Liver (tissue), 9 donors: Measurements from ENCODE around the gene SOX8. TPM values are rescaled to one million over a fixed set of nuclear protein-coding genes. Genes with fewer than 3 reads are reported as not detected.

Experiments used
- DNase-seq: peaks from one replicate; pipeline ENCODE4 v3.0.0-alpha.2; 2017; ENCODE audit warnings: low spot score
- H3K27ac ChIP-seq, 2 donors: one replicate each; pipeline ENCODE4 v1.7.0; 2013; ENCODE audit warnings: inconsistent platforms in 2 of 2, low read length in 2 of 2, control low read depth in 1 of 2, low read depth in 1 of 2, mild to moderate bottlenecking in 1 of 2
- H3K27me3 ChIP-seq, 4 donors: one replicate each; pipeline versions ENCODE4 v1.6.1 to v1.7.0; 2013; ENCODE audit warnings: low read length in 3 of 4, inconsistent platforms in 1 of 4, mild to moderate bottlenecking in 1 of 4, moderate library complexity in 1 of 4; ENCODE audit not compliant: control insufficient read depth in 4 of 4, insufficient read depth in 4 of 4
- H3K36me3 ChIP-seq, 4 donors: one replicate each; pipeline versions ENCODE4 v1.6.1 to v1.7.0; 2013; ENCODE audit warnings: low read length in 3 of 4, mild to moderate bottlenecking in 3 of 4, low read depth in 1 of 4, moderate library complexity in 1 of 4; ENCODE audit not compliant: control insufficient read depth in 4 of 4, insufficient read depth in 3 of 4
- H3K4me1 ChIP-seq, 4 donors: one replicate each; pipeline versions ENCODE4 v1.6.1 to v1.7.0; 2013; ENCODE audit warnings: low read length in 3 of 4, mild to moderate bottlenecking in 3 of 4, moderate library complexity in 1 of 4; ENCODE audit not compliant: control insufficient read depth in 4 of 4, insufficient read depth in 4 of 4
- H3K4me3 ChIP-seq, 3 donors: one replicate each; pipeline versions ENCODE4 v1.6.1 to v1.7.0; 2013; ENCODE audit warnings: low read length in 3 of 3, control low read depth in 1 of 3, low read depth in 1 of 3, mild to moderate bottlenecking in 1 of 3
- H3K9ac ChIP-seq, 2 donors: one replicate each; pipeline ENCODE4 v1.7.0; 2013; ENCODE audit warnings: low read length in 2 of 2, mild to moderate bottlenecking in 2 of 2, moderate library complexity in 2 of 2, control low read depth in 1 of 2, low read depth in 1 of 2
- H3K9me3 ChIP-seq, 4 donors: one replicate each; pipeline versions ENCODE4 v1.6.1 to v1.7.0; 2013; ENCODE audit warnings: low read length in 3 of 4; ENCODE audit not compliant: control insufficient read depth in 4 of 4
- ATF3 ChIP-seq: IDR thresholded peaks from 2 replicates; pipeline ENCODE4 v1.6.1; 2016; ENCODE audit warnings: antibody characterized with exemption
- CTCF ChIP-seq: fragments of 150-350 bp; IDR thresholded peaks from 2 replicates; pipeline ENCODE4 v1.5.1; 2017; ENCODE audit warnings: improper control_type of control experiment, low read depth, low read length; ENCODE audit not compliant: missing input control
- EGR1 ChIP-seq, 2 donors: IDR thresholded peaks; 2 replicates each; pipeline ENCODE4 v1.6.1; 2016 to 2018; ENCODE audit warnings: antibody characterized with exemption in 2 of 2, low read depth in 2 of 2
- FOXA1 ChIP-seq: IDR thresholded peaks from 2 replicates; pipeline ENCODE4 v1.6.1; 2016; ENCODE audit warnings: antibody characterized with exemption
- FOXA2 ChIP-seq: IDR thresholded peaks from 2 replicates; pipeline ENCODE4 v1.6.1; 2016; ENCODE audit warnings: antibody characterized with exemption
- GABPA ChIP-seq, 2 donors: IDR thresholded peaks in 1 of 2; conservative IDR thresholded peaks in 1 of 2; 2 replicates each; pipeline ENCODE4 v1.6.1; 2016; ENCODE audit warnings: antibody characterized with exemption in 2 of 2, mild to moderate bottlenecking in 1 of 2, moderate library complexity in 1 of 2
- HNF4A ChIP-seq, 2 donors: conservative IDR thresholded peaks; 2 replicates each; pipeline ENCODE4 v1.6.1; 2016; ENCODE audit warnings: antibody characterized with exemption in 2 of 2, mild to moderate bottlenecking in 2 of 2
- HNF4G ChIP-seq: IDR thresholded peaks from 2 replicates; pipeline ENCODE4 v1.6.1; 2016; ENCODE audit warnings: antibody characterized with exemption
- JUND ChIP-seq, 2 donors: IDR thresholded peaks; 2 replicates each; pipeline ENCODE4 v1.6.1; 2016; ENCODE audit warnings: antibody characterized with exemption in 2 of 2
- MAX ChIP-seq: IDR thresholded peaks from 2 replicates; pipeline ENCODE4 v1.6.1; 2016; ENCODE audit warnings: antibody characterized with exemption
- NR2F2 ChIP-seq: IDR thresholded peaks from 2 replicates; pipeline ENCODE4 v1.6.1; 2016; ENCODE audit warnings: antibody characterized with exemption
- RAD21 ChIP-seq, 2 donors: IDR thresholded peaks; 2 replicates each; pipeline ENCODE4 v1.6.1; 2016; ENCODE audit warnings: antibody characterized with exemption in 2 of 2, mild to moderate bottlenecking in 2 of 2
- REST ChIP-seq: IDR thresholded peaks from 2 replicates; pipeline ENCODE4 v1.6.1; 2016; ENCODE audit warnings: antibody characterized with exemption, mild to moderate bottlenecking
- RXRA ChIP-seq, 2 donors: IDR thresholded peaks; 2 replicates each; pipeline ENCODE4 v1.6.1; 2017 to 2018; ENCODE audit warnings: antibody characterized with exemption in 2 of 2, mild to moderate bottlenecking in 1 of 2
- SP1 ChIP-seq: IDR thresholded peaks from 2 replicates; pipeline ENCODE4 v1.6.1; 2018; ENCODE audit warnings: antibody characterized with exemption, mild to moderate bottlenecking
- TAF1 ChIP-seq: conservative IDR thresholded peaks from 2 replicates; pipeline ENCODE4 v1.6.1; 2016; ENCODE audit warnings: antibody characterized with exemption, mild to moderate bottlenecking
- YY1 ChIP-seq: IDR thresholded peaks from 2 replicates; pipeline ENCODE4 v1.6.1; 2016; ENCODE audit warnings: antibody characterized with exemption, mild to moderate bottlenecking
- ZBTB33 ChIP-seq: IDR thresholded peaks from 2 replicates; pipeline ENCODE4 v1.6.1; 2016; ENCODE audit warnings: antibody characterized with exemption
- whole genome bisulfite sequencing: extraction: QIAGEN DNeasy Blood & Tissue Kit; methylation state at CpG from one replicate; pipeline ENCODE4 v1.1.7; 2013; 5-methylcytosine and 5-hydroxymethylcytosine counted together
- polyA plus RNA-seq, 2 donors: library from polyadenylated mRNA; stranded (reverse) in 1 of 2; unstranded in 1 of 2; fragments of 200-250 nt in 1 of 2; fragments of >200 nt in 1 of 2; fragmentation: Nextera tagmentation in 1 of 2; extraction: Ambion mirVana in 1 of 2; gene quantifications; one replicate each; pipeline versions ENCODE4 v1.2.1 to v1.2.3, GENCODE V29; 2013 to 2015
- total RNA-seq, 2 donors: library from RNA; depleted of rRNA; stranded (reverse); fragments of >200 nt; gene quantifications; one replicate each; pipeline ENCODE4 v1.2.3, GENCODE V29; 2014
- donor health status: healthy.
- donor health status: healthy.
- donor health status: healthy.
- donor health status: healthy.
- donor health status: healthy.

SOX8 gene
- total and polyA plus RNA-seq, 4 donors, result 0.05 to 0.33 (median 0.17) TPM; not detected in 1

GRCh38 chr16:987906-988305 lies 6.3 kb downstream of the SOX8 start:
- Histone ChIP-seq H3K27ac (no peak overlapping the region), H3K27me3 (peaks cover 0 to 3% (median 0%) of the 10 kb centered on the region in 4 donors), H3K4me1 (no peaks in the 10 kb centered on the region), H3K36me3 (no peaks in the 10 kb centered on the region), H3K4me3 (no peak overlapping the region), H3K9ac (no peak overlapping the region), H3K9me3 (no peaks in the 10 kb centered on the region)
- no peak for TF ChIP-seq RAD21 (IDR thresholded peaks at IDR 0.05)
- no peak for TF ChIP-seq TAF1
- TF ChIP-seq GABPA (IDR thresholded peaks at IDR 0.05 in 1 of 2, conservative IDR thresholded peaks at IDR 0.05 in 1 of 2), result no peak
- no peak for TF ChIP-seq ATF3
- no peak for TF ChIP-seq SP1
- no peak for TF ChIP-seq HNF4A (conservative IDR thresholded peaks at IDR 0.05)
- TF ChIP-seq JUND (IDR thresholded peaks at IDR 0.05), result no peak
- no peak for TF ChIP-seq MAX
- TF ChIP-seq YY1, result no peak
- TF ChIP-seq REST, result no peak
- TF ChIP-seq HNF4G, result no peak
- no peak for TF ChIP-seq CTCF
- TF ChIP-seq FOXA2, result no peak
- TF ChIP-seq EGR1 (IDR thresholded peaks at IDR 0.05; ENCODE audit: low read depth in 2 of 2), result no peak
- TF ChIP-seq NR2F2, result no peak
- TF ChIP-seq ZBTB33, result no peak
- TF ChIP-seq FOXA1, result no peak
- TF ChIP-seq RXRA (IDR thresholded peaks at IDR 0.05), result no peak
- no peak for DNase-seq
- 81% methylated on average over 17 of the region's 17 CpGs for WGBS
